ENCODE measurements around the gene SLC2A3.
"Not testable (repeated sequence)": the region's sequence is repeated elsewhere in the genome, so short reads cannot be mapped to it uniquely, and the experiment has no call there.

GRCh38 chr12:7902416-7902815 lies 33.6 kb downstream of the SLC2A3 start:
- TF ChIP-seq, protein P1, sequence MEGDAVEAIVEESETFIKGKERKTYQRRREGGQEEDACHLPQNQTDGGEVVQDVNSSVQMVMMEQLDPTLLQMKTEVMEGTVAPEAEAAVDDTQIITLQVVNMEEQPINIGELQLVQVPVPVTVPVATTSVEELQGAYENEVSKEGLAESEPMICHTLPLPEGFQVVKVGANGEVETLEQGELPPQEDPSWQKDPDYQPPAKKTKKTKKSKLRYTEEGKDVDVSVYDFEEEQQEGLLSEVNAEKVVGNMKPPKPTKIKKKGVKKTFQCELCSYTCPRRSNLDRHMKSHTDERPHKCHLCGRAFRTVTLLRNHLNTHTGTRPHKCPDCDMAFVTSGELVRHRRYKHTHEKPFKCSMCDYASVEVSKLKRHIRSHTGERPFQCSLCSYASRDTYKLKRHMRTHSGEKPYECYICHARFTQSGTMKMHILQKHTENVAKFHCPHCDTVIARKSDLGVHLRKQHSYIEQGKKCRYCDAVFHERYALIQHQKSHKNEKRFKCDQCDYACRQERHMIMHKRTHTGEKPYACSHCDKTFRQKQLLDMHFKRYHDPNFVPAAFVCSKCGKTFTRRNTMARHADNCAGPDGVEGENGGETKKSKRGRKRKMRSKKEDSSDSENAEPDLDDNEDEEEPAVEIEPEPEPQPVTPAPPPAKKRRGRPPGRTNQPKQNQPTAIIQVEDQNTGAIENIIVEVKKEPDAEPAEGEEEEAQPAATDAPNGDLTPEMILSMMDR (IDR thresholded peaks at IDR 0.05; ENCODE audit: low read depth, low read length), result not testable (repeated sequence)
- TF ChIP-seq EZH2phosphoT487 (IDR thresholded peaks at IDR 0.05; ENCODE audit: low read depth), result not testable (repeated sequence)
